Measurements from ENCODE around the gene MIS18A. TPM values are rescaled to one million over a fixed set of nuclear protein-coding genes. Genes with fewer than 3 reads are reported as not detected.

The MIS18A gene
- total RNA-seq, 4 donors from 2014 or later = 0.51 to 2.7 (median 0.87) TPM

DNA sequence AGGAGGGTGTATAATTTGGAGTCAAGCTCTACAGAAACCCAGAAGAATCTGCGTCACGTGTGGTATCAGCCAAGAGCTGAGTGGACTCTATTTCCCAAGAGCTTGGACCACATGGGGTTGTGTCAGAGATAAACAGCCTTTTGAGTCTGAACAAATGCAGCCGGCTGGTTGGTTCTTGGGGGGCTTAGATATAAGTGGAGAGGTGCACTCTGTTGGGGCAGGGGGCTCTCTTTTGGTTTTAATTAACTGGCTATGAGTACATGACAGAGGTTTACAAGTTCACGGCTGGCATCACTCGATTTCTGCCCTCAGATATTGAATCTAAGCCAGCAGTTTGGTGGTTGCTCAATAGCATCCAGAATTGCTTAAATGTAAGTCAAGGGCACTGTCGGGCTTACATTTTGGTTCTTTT, 19.3 kb upstream of the MIS18A start:
- intact Hi-C loops (cut with DNase I; ENCODE audit: low total_unique reads) = no loop called here

GRCh38 chr21:32297449-32297848, 18.6 kb upstream of the MIS18A start:
- no peaks in the 10 kb centered on the region for H3K9me3 ChIP-seq
- in situ Hi-C loops (cut with MboI; ENCODE audit: low sequenced_read_pairs in 4 of 4) = no loop called here

More for the DNA sequence above, 19.3 kb upstream of the MIS18A start:
- Histone ChIP-seq H3K4me1 (no peaks in the 10 kb centered on the region), H3K27me3 (no peaks in the 10 kb centered on the region), H3K27ac (no peak overlapping the region), H3K4me3 (no peak overlapping the region), H3K9me3 (no peaks in the 10 kb centered on the region), H3K36me3 (no peaks in the 10 kb centered on the region)
- peak in 1 of 2 donors; percentile 36 for ATAC-seq
- DNase-seq = no peak
- in situ Hi-C loops (cut with MboI; ENCODE audit: low sequenced_read_pairs in 4 of 4) = no loop called here
- no peak for TF ChIP-seq CTCF (IDR thresholded peaks at IDR 0.05 in 4 of 5, conservative IDR thresholded peaks at IDR 0.05 in 1 of 5)
- TF ChIP-seq POLR2A (IDR thresholded peaks at IDR 0.05) = no peak

GRCh38 chr21:32285476-32285875, 6.6 kb upstream of the MIS18A start:
- Histone ChIP-seq H3K27me3 (no peaks in the 10 kb centered on the region), H3K4me3 (no peak overlapping the region), H3K9me3 (no peaks in the 10 kb centered on the region), H3K4me1 (no peaks in the 10 kb centered on the region), H3K36me3 (no peaks in the 10 kb centered on the region), H3K27ac (no peak overlapping the region)
- no peak for TF ChIP-seq POLR2A (IDR thresholded peaks at IDR 0.05)
- TF ChIP-seq CTCF (IDR thresholded peaks at IDR 0.05 in 4 of 5, conservative IDR thresholded peaks at IDR 0.05 in 1 of 5) = no peak
- in situ Hi-C loops (cut with MboI; ENCODE audit: low sequenced_read_pairs in 4 of 4) = no loop called here
- ATAC-seq = no peak
- no peak for DNase-seq
- intact Hi-C loops (cut with DNase I; ENCODE audit: low total_unique reads) = no loop called here

More at GRCh38 chr21:32297449-32297848, 18.6 kb upstream of the MIS18A start:
- no peak for TF ChIP-seq CTCF (IDR thresholded peaks at IDR 0.05 in 4 of 5, conservative IDR thresholded peaks at IDR 0.05 in 1 of 5)
- no peak for TF ChIP-seq POLR2A (IDR thresholded peaks at IDR 0.05)
- Histone ChIP-seq H3K36me3 (no peaks in the 10 kb centered on the region), H3K4me1 (no peaks in the 10 kb centered on the region), H3K27me3 (no peaks in the 10 kb centered on the region), H3K4me3 (no peak overlapping the region), H3K27ac (no peak overlapping the region)
- no peak for DNase-seq
- intact Hi-C loops (cut with DNase I; ENCODE audit: low total_unique reads) = no loop called here
- no peak for ATAC-seq

DNA sequence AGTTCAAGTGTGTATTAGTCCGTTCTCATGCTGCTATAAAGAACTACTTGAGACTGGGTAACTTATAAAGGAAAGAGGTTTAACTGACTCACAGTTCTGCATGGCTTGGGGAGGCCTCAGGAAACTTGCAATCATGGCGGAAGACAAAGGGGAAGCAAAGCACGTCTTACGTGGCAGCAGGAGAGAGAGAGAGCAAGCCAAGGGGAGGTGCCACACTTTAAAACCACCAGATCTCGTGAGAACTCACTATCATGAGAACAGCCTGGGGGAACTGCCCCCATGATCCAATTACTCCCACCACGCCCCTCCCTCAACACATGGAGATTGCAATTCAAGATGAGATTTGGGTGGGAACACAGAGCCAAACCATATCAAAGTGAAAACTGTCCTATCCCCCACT, 4.1 kb upstream of the MIS18A start:
- intact Hi-C loops (cut with DNase I; ENCODE audit: low total_unique reads) (no loop called here), in situ Hi-C loops (cut with MboI; ENCODE audit: low sequenced_read_pairs in 4 of 4) (no loop called here)

More for the DNA sequence above, 4.1 kb upstream of the MIS18A start:
- H3K9me3 ChIP-seq = no peaks in the 10 kb centered on the region
- peaks cover 10 to 18% of the 10 kb centered on the region in 2 donors for H3K4me1 ChIP-seq
- no peak overlapping the region for H3K4me3 ChIP-seq
- no peaks in the 10 kb centered on the region for H3K27me3 ChIP-seq
- H3K27ac ChIP-seq = no peak overlapping the region
- no peak for ATAC-seq
- H3K36me3 ChIP-seq = no peaks in the 10 kb centered on the region
- TF ChIP-seq POLR2A (IDR thresholded peaks at IDR 0.05) (no peak), CTCF (IDR thresholded peaks at IDR 0.05 in 4 of 5, conservative IDR thresholded peaks at IDR 0.05 in 1 of 5) (no peak)
- no peak for DNase-seq

All from gastrocnemius medialis (tissue), 4 donors.